Aorta (tissue), 5 donors: ENCODE results near the gene SESN3. TPM values are rescaled to one million over a fixed set of nuclear protein-coding genes. Genes with fewer than 3 reads are reported as not detected.
"Not testable (repeated sequence)": the region's sequence is repeated elsewhere in the genome, so short reads cannot be mapped to it uniquely, and the experiment has no call there.

ENCODE experiments used
- ATAC-seq: fragments of 200-7000 bp; cut with Tn5 transposase; one replicate; pipeline ENCODE4 v1.9.1; 2022; ENCODE audit warnings: moderate library complexity; ENCODE audit not compliant: low FRiP score
- DNase-seq, 2 donors: peaks; one replicate each; pipeline ENCODE4 v3.0.0-alpha.2; 2020
- H3K27ac ChIP-seq, 2 donors: one replicate each; pipeline ENCODE4 v1.5.1; 2013; ENCODE audit warnings: low read length in 2 of 2, mild to moderate bottlenecking in 2 of 2, moderate library complexity in 2 of 2, control low read depth in 1 of 2, inconsistent platforms in 1 of 2, low read depth in 1 of 2
- H3K27me3 ChIP-seq, 2 donors: one replicate each; pipeline ENCODE4 v1.6.1; 2013; ENCODE audit warnings: control low read depth in 1 of 2, low read length in 1 of 2, mild to moderate bottlenecking in 1 of 2, moderate library complexity in 1 of 2; ENCODE audit not compliant: insufficient read depth in 2 of 2, control insufficient read depth in 1 of 2
- H3K36me3 ChIP-seq, 2 donors: one replicate each; pipeline ENCODE4 v1.6.1; 2013; ENCODE audit warnings: control low read depth in 1 of 2, low read length in 1 of 2, mild to moderate bottlenecking in 1 of 2; ENCODE audit not compliant: insufficient read depth in 2 of 2, control insufficient read depth in 1 of 2
- H3K4me1 ChIP-seq, 2 donors: one replicate each; pipeline ENCODE4 v1.6.1; 2013; ENCODE audit warnings: low read length in 2 of 2, control low read depth in 1 of 2, mild to moderate bottlenecking in 1 of 2, moderate library complexity in 1 of 2; ENCODE audit not compliant: insufficient read depth in 2 of 2, control insufficient read depth in 1 of 2
- H3K4me3 ChIP-seq, 2 donors: one replicate each; pipeline ENCODE4 v1.5.1; 2013; ENCODE audit warnings: low read length in 2 of 2, control low read depth in 1 of 2, mild to moderate bottlenecking in 1 of 2
- H3K9me3 ChIP-seq: one replicate; pipeline ENCODE4 v1.6.1; 2013; ENCODE audit warnings: mild to moderate bottlenecking, low read length; ENCODE audit not compliant: control insufficient read depth
- WGBS, 2 donors: extraction: QIAGEN DNeasy Blood & Tissue Kit; methylation state at CpG; one replicate each; pipeline ENCODE4 v1.1.7; 2013; 5-methylcytosine and 5-hydroxymethylcytosine counted together
- intact Hi-C, 2 donors: fragments of 100-400 bp; cut with DNase I; formaldehyde crosslinking; loops; one replicate each; pipeline versions ENCODE4 v1.14.2 to v1.15.0; 2022
- long read RNA-seq, 2 donors: library from polyadenylated mRNA; unstranded; transcript quantifications; one replicate each; pipeline ENCODE4 v2.0.0, GENCODE V29; 2020 to 2021
- polyA plus RNA-seq, 2 donors: library from polyadenylated mRNA; stranded (reverse); fragments of 200-250 nt; gene quantifications; one replicate each; pipeline ENCODE4 v1.2.3, GENCODE V29; 2013
- total RNA-seq, 2 donors: library from RNA; stranded (reverse); fragmentation: NEBNext Ultra II Directional; extraction: Animal tissue kit (Norgen Biotek cat#: 25700); gene quantifications; one replicate each; pipeline ENCODE4 v1.2.1, GENCODE V29; 2021
- donor health status: healthy with polysubstance abuse.
- donor health status: Bipolar disorder and iron deficiency.
- donor health status: DM: no; HTN: no; CAD: no.
- donor health status: DM: no; HTN: no; CAD: no.
- donor health status: DM: yes; HTN: yes; CAD: no.

SESN3 gene
- total RNA-seq (10 to 100 TPM; 34.9 to 64.5 TPM), polyA plus RNA-seq (10 to 100 TPM; 10.0 to 10.6 TPM)
- long read RNA-seq, donor 1, full-length matches to known transcripts, result 1 of 6 reads
- long read RNA-seq, donor 1, partial matches to known transcripts, result 0 of 6 reads
- long read RNA-seq, donor 1, other reads (novel, unspliced or antisense), result 5 of 6 reads
- long read RNA-seq, donor 2, partial matches to known transcripts, result 1 of 15 reads
- long read RNA-seq, donor 2, other reads (novel, unspliced or antisense), result 14 of 15 reads

- Histone ChIP-seq H3K27me3 (no peaks in the 10 kb centered on the region), H3K4me1 (peaks cover 0 to 7% of the 10 kb centered on the region in 2 donors), H3K4me3 (peak within 1 kb of the TSS; percentile 66 to 86), H3K9me3 (no peaks in the 10 kb centered on the region), H3K36me3 (no peaks in the 10 kb centered on the region), H3K27ac (peak within 1 kb of the TSS; percentile 90 to 91)
- intact Hi-C loops, result loop anchor here in 1 of 2 donors (1.0 to 10.0 kb wide), 5 partner anchors 80 to 469 kb away; no protein-coding TSS in a partner anchor
- WGBS, 2 donors, result 0% methylated on average over 35 to 40 of the region's 40 CpGs
- DNase-seq, result peak; percentile 100
- peak; percentile 98 for ATAC-seq
Measured at GRCh38 chr11:95231127-95231880, at the start of gene SESN3. SESN3 (minus strand) TSS chr11:95231202; CDS start chr11:95230860, 342 bp downstream.

GRCh38 chr11:95279921-95280868 lies 49.2 kb upstream of the SESN3 start:
- Histone ChIP-seq H3K4me3 (no peak overlapping the region), H3K27ac (peak overlapping the region in 1 of 2 donors; percentile 68), H3K36me3 (no peaks in the 10 kb centered on the region), H3K27me3 (no peaks in the 10 kb centered on the region), H3K4me1 (peaks cover 0 to 4% of the 10 kb centered on the region in 2 donors), H3K9me3 (peaks cover 1% of the 10 kb centered on the region)
- DNase-seq, result peak in 1 of 2 donors; percentile 52
- 21 to 27% methylated on average over 6 of the region's 6 CpGs for WGBS, 2 donors
- intact Hi-C loops, result no loop called here
- ATAC-seq, result no peak

GRCh38 chr11:95277868-95278267 lies 46.9 kb upstream of the SESN3 start:
- DNase-seq (no peak), ATAC-seq (no peak)
- Histone ChIP-seq H3K4me1 (peaks cover 0 to 4% of the 10 kb centered on the region in 2 donors), H3K27me3 (no peaks in the 10 kb centered on the region), H3K9me3 (no peaks in the 10 kb centered on the region), H3K27ac (no peak overlapping the region), H3K4me3 (no peak overlapping the region), H3K36me3 (no peaks in the 10 kb centered on the region)
- WGBS, 2 donors, result 77 to 84% methylated on average over 2 of the region's 2 CpGs
- intact Hi-C loops, result no loop called here

- Histone ChIP-seq H3K27me3 (no peaks in the 10 kb centered on the region), H3K36me3 (no peaks in the 10 kb centered on the region), H3K9me3 (no peaks in the 10 kb centered on the region), H3K4me3 (no peak overlapping the region), H3K4me1 (peaks cover 0 to 4% of the 10 kb centered on the region in 2 donors), H3K27ac (no peak overlapping the region)
- intact Hi-C loops, result no loop called here
- 84 to 89% methylated on average over 4 of the region's 4 CpGs for WGBS, 2 donors
- ATAC-seq, result no peak
- no peak for DNase-seq
Measured at GRCh38 chr11:95276139-95276538, 45.1 kb upstream of the SESN3 start.

- DNase-seq, H3K27ac ChIP-seq, ATAC-seq, H3K4me1 ChIP-seq, H3K36me3 ChIP-seq, H3K4me3 ChIP-seq, intact Hi-C loops, H3K9me3 ChIP-seq, H3K27me3 ChIP-seq: not testable (repeated sequence)
- WGBS, 2 donors, result 95 to 97% methylated on average over 4 to 5 of the region's 5 CpGs
Measured at GRCh38 chr11:95273618-95274017, 42.6 kb upstream of the SESN3 start.

- H3K9me3 ChIP-seq, result no peaks in the 10 kb centered on the region
- DNase-seq (no peak), ATAC-seq (no peak)
- 79 to 92% methylated on average over 5 of the region's 5 CpGs for WGBS, 2 donors
- no peaks in the 10 kb centered on the region for H3K4me1 ChIP-seq
- H3K36me3 ChIP-seq, result no peaks in the 10 kb centered on the region
- intact Hi-C loops, result no loop called here
- no peaks in the 10 kb centered on the region for H3K27me3 ChIP-seq
- no peak overlapping the region for H3K4me3 ChIP-seq
- no peak overlapping the region for H3K27ac ChIP-seq
Measured at GRCh38 chr11:95269036-95269819, 38.2 kb upstream of the SESN3 start.

- Histone ChIP-seq H3K27me3 (no peaks in the 10 kb centered on the region), H3K4me3 (no peak overlapping the region), H3K27ac (no peak overlapping the region), H3K36me3 (no peaks in the 10 kb centered on the region), H3K9me3 (no peaks in the 10 kb centered on the region), H3K4me1 (no peaks in the 10 kb centered on the region)
- no peak for ATAC-seq
- no peak for DNase-seq
- intact Hi-C loops, result no loop called here
- 88 to 96% methylated on average over 1 of the region's 1 CpG for WGBS, 2 donors
Measured at GRCh38 chr11:95268391-95268790, 37.4 kb upstream of the SESN3 start.
